Esophagus muscularis mucosa (tissue), 3 donors: ENCODE data around the gene CCDC183.

Source experiments
- CTCF ChIP-seq, 3 experiments: fragments of 200-600 bp in 2 of 3; fragments of 450-650 bp in 1 of 3; sonication (generic) in 2 of 3; IDR thresholded peaks; one replicate each; pipeline ENCODE4 v1.5.1; 2017 to 2019; ENCODE audit warnings: antibody characterized with exemption in 3 of 3, mild to moderate bottlenecking in 2 of 3, moderate library complexity in 1 of 3
- POLR2AphosphoS5 ChIP-seq, 2 donors: sonication (generic); formaldehyde crosslinking; IDR thresholded peaks; one replicate each; pipeline ENCODE4 v1.6.1; 2017; ENCODE audit warnings: antibody characterized with exemption in 2 of 2

GRCh38 chr9:136799854-136800657 lies 3.9 kb downstream of the CCDC183 start:
- TF ChIP-seq POLR2AphosphoS5 (IDR thresholded peaks at IDR 0.05) (no peak), CTCF (IDR thresholded peaks at IDR 0.05) (no peak)
